Hematopoietic multipotent progenitor cell (in vitro differentiated cells): Measurements from ENCODE around the gene SPOPL. TPM values are rescaled to one million over a fixed set of nuclear protein-coding genes. Genes with fewer than 3 reads are reported as not detected.
A peak's percentile ranks its signal among the peaks of the same experiment; 100 is the strongest.

Source experiments
- DNase-seq, 3 donors: peaks; one replicate each; pipeline ENCODE4 v3.0.0-alpha.2; 2011 to 2015; ENCODE audit warnings: low read depth in 2 of 3, low spot score in 2 of 3
- total RNA-seq: library from RNA; depleted of rRNA; stranded (reverse); fragments of >200 nt; gene quantifications from one replicate; pipeline ENCODE4 v1.2.3, GENCODE V29; 2012

SPOPL gene
- total RNA-seq, 1 donor, result 10.0 TPM

DNA sequence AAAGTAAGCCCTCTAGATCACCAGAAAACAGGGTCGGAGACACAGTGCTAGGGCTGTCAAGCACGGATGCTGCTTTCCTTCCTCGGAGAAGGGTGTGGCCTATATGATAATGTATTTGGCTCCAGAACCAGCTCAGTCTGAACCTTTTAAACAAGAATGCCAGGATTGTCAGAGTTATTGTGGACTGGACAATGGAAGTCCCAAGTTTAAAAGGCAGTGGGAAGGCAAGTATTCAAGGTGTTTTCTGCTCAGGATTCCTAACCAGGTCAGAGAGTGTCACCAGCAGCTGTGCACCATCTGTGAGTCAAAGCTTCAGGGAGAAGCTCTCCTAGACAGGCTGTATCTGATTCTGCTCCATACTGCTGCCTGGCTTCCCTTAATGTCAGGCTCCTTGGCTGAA lies 94.8 kb downstream of the SPOPL start:
- no peak for DNase-seq

DNA sequence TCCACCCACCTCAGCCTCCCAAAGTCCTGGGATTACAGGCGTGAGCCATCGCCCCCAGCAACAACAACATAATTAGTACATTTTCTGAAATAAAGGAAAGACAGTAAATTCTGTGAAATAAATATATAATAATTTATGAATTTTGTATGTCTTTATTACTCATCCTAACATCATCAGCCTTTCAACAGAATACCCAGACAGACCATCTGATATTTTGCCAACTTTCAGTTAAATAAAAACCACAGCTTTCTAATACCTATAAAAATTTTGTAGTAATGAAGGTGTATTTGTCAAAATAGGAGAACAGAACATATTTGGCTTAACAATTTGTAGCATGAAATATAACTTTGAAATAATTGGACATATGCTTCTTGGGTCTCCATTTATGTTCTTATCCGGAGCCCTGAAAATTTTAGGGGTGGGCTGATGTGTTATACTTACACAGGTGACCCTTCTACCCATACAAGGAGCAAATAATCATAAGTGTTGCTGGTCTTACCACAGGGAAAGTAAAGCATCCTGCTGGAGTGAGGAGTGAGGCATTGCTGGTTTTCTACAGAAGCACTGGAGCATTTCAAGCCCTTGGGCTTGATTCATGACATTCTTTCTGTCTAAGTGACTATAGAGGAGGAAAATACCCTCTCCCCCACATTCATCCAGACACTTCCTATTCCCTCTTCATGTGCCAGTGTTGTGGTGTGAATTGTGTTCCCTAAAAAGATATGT lies 99.3 kb downstream of the SPOPL start:
- DNase-seq, result no peak

DNA sequence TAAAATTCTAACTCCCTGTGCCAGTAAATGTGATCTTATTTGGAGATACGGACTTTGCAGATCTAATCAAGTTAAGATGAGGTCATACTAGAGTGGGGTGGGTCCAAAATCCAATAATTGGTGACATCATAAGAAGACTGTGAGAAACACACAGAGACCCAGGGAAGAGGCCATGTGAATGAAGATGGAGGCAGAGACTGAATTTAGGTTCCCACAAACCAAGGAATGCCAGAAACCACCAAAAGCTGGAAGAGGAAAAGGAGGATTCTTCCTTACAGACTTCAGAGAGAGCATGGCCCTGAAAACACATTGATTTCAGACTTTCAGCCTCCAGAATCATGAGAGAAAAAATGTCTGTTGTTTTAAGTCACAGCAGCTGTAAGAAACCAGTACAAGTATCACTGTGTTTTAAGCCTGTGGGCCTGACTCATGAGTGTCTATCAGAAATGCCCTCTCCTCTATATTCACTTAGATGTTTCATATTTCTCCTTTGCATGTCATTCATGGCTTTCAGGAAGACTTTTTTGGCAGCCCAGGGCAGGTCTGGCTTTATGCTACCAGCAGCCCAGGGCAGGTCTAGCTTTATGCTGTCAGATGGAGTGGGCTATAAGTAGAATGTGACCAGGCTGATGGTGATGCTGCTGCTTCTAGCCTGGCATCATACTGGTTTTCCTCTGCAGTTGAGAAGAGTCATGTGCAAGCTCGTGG lies 100.0 kb downstream of the SPOPL start:
- DNase-seq, result no peak

DNA sequence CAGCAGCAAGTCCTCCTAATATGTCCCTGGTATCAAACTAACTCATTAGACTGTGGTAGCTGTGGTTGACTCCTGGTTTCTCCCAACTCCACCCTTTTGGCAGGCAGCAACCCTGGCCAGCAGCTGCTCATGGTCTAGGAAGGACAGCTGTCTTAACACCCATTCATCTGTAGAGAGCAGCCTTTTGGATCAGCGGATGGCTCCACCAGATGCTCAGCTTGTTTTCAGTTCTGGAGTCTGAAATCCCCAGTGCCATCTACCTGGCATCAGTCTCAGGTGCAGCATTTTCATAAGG lies 100.5 kb downstream of the SPOPL start:
- DNase-seq, result no peak

DNA sequence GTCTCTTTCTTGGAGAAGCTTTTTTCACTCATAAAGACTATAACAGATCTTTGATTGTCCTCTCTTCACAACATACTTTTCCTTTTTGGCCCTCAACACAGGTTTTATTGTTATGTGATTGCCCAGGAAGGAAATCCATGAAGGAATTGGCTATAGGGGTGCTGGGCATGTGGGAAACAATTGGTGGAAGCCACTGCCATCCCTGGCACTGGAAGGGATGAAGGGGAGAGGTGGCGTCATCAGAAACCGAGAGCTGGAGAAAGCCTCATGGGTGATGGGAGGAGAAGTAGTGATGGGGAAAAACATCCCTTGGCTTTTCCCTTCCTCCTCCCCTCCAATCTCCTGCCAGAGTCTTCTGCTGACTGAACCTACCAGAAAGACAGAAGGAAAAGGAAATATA lies 106.2 kb downstream of the SPOPL start:
- no peak for DNase-seq

DNA sequence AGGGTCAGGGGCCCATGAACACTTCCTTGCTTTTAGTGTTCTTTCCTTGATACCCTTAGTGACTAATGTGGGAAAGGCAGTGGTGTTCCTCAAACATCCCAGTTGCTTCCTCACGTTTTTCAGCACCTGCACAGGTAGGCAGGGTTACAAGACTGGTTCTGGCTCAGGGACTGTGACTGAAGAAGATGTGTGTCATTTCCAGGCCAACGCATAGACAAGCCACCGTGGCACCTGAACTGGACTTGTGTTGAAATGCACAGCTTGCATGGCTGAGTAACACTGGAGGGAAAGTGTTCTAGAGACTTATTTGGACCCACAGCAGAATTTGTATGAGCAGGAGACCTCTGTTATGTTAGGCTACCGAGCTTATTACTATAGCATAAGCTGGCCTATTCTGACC lies 107.9 kb downstream of the SPOPL start:
- DNase-seq, result no peak

DNA sequence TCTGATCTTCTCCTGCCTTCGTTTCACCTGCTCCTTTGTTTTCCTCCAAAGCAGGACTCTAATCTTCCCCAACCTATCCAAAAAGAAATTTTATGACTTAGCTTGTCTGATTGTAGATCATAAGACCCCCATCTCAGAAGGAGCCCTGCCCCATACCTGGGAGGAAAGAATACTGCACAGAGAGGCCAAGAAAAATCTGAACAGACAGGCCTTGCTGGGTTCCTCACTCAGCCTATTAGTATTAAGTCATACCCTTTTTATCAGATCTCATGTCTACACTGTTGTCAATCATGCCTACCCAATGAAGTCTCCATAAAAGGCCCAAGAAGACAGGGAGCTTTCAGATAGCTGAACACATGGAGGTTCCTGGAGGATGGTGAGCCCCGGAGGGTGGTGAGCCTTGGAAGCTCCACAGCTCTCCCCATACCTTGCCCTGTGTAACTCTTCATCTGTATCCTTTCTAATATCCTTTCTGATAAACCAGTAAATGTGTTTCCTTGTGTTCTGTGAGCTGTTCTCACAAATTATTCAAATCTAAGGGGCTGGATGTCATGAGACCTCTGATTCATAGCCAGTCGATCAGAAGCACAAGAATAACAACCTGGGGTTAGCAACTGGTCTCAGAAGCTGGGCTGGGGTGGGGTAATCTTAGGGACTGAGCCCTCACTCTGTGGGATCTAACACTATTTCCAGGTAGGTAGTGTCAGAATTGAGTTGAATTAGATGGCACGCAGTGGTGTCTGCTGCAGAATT lies 108.8 kb downstream of the SPOPL start:
- no peak for DNase-seq

DNA sequence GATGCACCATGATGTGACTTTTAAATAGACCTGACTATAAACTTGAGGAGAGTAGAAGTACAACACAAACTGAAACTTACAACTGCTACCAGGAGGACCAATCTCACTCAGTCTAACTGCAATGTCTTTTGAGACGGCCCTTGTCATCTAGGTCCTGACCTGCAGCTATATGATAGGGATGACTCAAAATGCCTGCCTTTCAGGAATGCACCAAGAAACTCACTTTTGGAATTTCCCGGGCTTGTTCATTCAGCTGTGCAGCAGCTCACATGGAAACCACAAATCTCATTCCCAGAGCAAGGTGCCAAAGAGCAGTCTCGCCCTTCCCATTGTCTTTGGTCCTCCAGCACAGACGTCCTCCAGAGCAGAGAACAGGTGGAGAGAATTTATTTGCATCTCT lies 113.7 kb downstream of the SPOPL start:
- no peak for DNase-seq

DNA sequence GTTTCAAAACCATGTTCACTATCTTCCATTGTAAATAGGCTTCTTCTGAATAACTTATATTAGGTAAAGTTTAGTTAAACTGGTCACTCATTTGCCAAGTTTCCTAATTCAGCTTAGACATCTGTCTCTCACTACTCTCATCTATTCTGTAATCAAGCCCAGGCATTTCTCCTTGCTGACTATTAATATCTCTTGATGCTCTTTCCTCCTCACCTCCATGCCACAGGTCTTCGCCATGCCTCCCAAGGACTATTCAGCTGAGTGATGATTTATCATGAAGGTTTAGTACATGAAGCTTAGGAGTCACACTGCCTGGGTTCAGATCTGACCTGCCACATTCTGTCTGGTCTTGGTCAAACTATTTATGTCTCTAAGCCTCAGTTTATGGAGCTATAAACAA lies 115.5 kb downstream of the SPOPL start:
- no peak for DNase-seq

DNA sequence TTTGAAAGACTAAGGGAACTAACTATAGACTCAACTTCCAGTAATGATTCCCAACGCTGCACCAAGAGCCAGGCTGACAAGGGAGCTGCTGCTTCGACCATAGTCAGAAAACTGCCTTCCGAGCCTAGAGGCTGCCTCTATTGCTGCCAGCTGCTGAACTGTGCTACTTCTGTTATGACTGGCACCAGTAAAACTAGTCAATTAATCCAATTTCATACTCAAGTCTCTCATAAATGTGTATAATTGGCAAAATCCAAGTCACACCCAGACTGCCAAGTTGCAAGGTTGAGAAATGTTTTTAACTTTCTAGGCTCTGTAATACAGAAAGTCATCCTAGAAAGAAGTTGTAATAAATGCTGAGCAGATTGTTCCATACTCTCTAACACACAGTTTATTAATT lies 117.4 kb downstream of the SPOPL start:
- no peak for DNase-seq

DNA sequence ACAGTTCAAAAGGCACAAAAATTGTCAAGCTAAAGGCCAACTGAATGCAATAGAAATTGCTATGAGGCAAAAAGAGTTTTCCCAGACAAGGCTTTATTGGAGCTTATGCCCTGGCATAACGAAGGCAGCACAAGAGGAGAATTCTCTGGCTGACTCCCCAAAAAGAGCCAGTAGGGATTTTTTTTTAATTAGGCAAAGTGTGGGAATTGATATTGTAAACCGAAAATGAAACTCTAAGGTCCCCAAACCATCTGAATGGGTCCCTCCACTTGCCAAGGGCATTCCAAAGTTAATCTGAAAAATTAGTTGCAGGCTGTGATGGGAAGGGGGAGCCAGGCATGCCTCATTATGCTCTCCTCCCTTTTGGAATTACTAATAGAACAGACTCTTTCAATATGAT lies 118.9 kb downstream of the SPOPL start:
- DNase-seq, result no peak

DNA sequence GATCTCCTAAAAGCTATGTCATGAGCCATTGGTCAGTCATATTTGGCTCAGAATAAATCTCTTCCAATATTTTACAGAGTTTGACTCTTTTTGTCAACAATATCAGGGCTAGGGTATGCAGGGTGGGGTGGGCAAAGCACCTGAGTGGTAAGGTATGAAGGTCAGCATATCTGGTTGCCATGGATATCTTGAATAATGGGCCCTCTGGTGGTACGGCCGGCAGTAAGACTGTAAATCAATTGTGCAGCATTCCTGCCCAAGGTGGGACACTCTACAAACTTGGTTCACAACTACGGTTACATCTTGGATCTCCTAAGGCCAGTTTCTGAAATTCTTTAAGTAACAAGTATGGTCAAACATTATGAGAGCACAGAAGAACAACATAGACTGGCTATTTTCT lies 119.6 kb downstream of the SPOPL start:
- DNase-seq, result no peak

DNA sequence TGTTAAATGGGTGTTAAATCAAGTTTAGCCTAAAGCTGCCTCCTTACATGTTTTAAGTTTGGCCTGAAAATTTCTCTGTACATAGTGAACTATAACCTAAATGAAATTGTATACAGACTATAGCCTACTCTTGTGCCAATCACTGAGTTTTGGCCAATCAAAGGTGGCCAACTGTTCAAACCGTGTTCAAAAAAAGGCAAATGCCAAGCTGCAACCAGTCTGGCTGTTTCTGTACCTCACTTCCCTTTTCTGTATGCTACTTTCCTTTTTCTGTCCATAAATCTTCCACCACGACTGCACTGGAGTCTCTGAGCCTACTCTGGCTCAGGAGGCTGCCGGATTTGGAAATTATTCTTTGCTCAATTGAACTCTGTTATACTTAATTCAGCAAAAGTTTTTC lies 121.0 kb downstream of the SPOPL start:
- peak in 2 of 3 donors; percentile 24 to 74 for DNase-seq
